Esophagus (tissue), 2 donors: ENCODE data around the gene SPACDR. TPM values are rescaled to one million over a fixed set of nuclear protein-coding genes. Genes with fewer than 3 reads are reported as not detected.
A peak's percentile ranks its signal among the peaks of the same experiment; 100 is the strongest.

ENCODE experiments used
- H3K27ac ChIP-seq, 2 donors: one replicate each; pipeline ENCODE4 v1.5.1; 2013; ENCODE audit warnings: low read depth in 2 of 2, mild to moderate bottlenecking in 2 of 2, inconsistent platforms in 1 of 2, low read length in 1 of 2, moderate library complexity in 1 of 2
- H3K27me3 ChIP-seq, 2 donors: one replicate each; pipeline ENCODE4 v1.6.1; 2013; ENCODE audit warnings: low read length in 2 of 2, control low read depth in 1 of 2, mild to moderate bottlenecking in 1 of 2; ENCODE audit not compliant: insufficient read depth in 2 of 2, control insufficient read depth in 1 of 2
- H3K36me3 ChIP-seq, 2 donors: one replicate each; pipeline ENCODE4 v1.6.1; 2013; ENCODE audit warnings: low read length in 1 of 2; ENCODE audit not compliant: control insufficient read depth in 2 of 2, insufficient read depth in 2 of 2
- H3K4me1 ChIP-seq, 2 donors: one replicate each; pipeline ENCODE4 v1.6.1; 2013; ENCODE audit warnings: low read length in 1 of 2; ENCODE audit not compliant: control insufficient read depth in 2 of 2, insufficient read depth in 2 of 2
- H3K4me3 ChIP-seq, 2 donors: one replicate each; pipeline ENCODE4 v1.5.1; 2013; ENCODE audit warnings: low read length in 2 of 2, mild to moderate bottlenecking in 2 of 2, low read depth in 1 of 2, moderate library complexity in 1 of 2
- H3K9me3 ChIP-seq, 2 donors: one replicate each; pipeline ENCODE4 v1.6.1; 2013; ENCODE audit warnings: mild to moderate bottlenecking in 2 of 2, low read depth in 1 of 2, low read length in 1 of 2, moderate library complexity in 1 of 2; ENCODE audit not compliant: control insufficient read depth in 2 of 2, insufficient read depth in 1 of 2
- WGBS, 2 donors: extraction: QIAGEN DNeasy Blood & Tissue Kit; methylation state at CpG; one replicate each; pipeline ENCODE4 v1.1.7; 2013; 5-methylcytosine and 5-hydroxymethylcytosine counted together
- polyA plus RNA-seq, 2 donors: library from polyadenylated mRNA; stranded (reverse); fragments of 200-250 nt; gene quantifications; one replicate each; pipeline ENCODE4 v1.2.3, GENCODE V29; 2013
- donor health status: healthy with polysubstance abuse.
- donor health status: Bipolar disorder and iron deficiency.

Gene SPACDR
- polyA plus RNA-seq, 2 donors, result 0.31 to 0.65 TPM

DNA sequence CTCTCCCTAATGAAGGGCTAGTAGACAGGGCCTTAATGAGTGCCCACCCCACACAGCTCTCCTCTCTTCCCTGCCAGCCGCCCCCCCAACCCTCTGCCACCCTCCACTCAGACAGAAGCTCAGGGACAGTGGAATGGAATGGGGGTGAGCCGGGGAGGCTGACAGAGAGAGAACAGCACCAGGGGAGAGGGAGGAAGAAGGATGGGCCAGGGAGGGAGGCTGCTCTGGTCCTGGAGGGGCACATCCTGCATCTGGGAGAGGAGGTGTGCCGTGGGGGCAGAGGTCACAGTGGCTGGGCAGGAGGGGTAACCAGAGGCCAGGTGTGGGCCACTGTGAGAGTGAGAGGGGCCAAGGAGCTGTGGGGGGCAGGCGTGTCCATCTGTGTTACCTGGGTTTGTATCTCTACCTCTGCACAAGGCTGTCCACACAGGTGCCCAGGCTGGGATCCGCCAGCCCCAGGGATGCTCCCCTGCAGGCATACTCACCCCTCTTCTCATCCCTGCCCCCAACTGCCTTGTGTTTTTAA lies 22.1 kb upstream of the SPACDR start:
- peaks cover 0 to 4% of the 10 kb centered on the region in 2 donors for H3K4me1 ChIP-seq
- WGBS, 2 donors, result 86 to 89% methylated on average over 4 to 5 of the region's 5 CpGs
- no peaks in the 10 kb centered on the region for H3K36me3 ChIP-seq
- no peak overlapping the region for H3K27ac ChIP-seq
- no peaks in the 10 kb centered on the region for H3K27me3 ChIP-seq
- H3K4me3 ChIP-seq, result no peak overlapping the region
- H3K9me3 ChIP-seq, result no peaks in the 10 kb centered on the region

DNA sequence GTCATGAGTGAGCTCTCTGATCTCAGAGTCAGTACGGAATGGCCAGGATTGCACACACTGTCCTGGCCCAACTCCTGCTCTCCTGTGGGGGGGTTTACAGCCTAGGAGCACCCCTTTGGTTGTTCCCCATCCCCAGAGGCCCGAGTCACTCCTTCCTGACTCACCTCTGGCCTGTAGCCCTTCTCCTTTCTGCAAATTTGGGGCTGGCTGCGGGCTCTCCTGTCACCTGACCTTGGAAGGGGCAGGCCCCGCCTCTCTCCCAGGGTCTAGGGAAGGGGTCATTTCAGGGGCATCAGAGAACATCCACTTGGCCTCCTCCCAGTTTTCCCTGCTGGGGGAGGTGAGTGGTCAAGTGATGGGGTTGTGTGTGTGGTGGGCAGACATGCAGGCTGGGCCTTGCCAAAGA lies 21.4 kb upstream of the SPACDR start:
- WGBS, 2 donors, result 77 to 80% methylated on average over 4 of the region's 4 CpGs
- peak overlapping the region in 1 of 2 donors; percentile 27 for H3K27ac ChIP-seq
- H3K36me3 ChIP-seq, result no peaks in the 10 kb centered on the region
- H3K9me3 ChIP-seq, result no peaks in the 10 kb centered on the region
- H3K4me3 ChIP-seq, result no peak overlapping the region
- H3K27me3 ChIP-seq, result no peaks in the 10 kb centered on the region
- peaks cover 0 to 4% of the 10 kb centered on the region in 2 donors for H3K4me1 ChIP-seq

DNA sequence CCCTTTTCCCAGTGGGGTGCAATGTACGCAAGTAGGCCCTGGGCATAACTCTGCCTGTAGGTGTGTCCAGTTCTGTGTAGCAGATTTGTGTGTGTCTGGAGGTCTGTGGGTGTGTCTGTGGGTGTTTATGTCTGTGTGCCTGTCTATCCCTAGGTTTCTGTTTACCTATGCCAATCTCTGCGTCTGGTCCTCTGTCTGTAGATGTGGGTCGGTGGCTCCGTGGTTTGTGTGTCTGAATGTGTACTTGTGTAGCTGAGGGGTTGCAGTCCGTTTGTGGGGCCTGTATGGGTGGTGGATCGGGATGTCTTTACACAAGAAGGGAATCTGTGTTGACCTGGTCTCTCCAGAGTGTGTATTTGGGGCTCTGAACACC lies 20.6 kb upstream of the SPACDR start:
- peaks cover 0 to 4% of the 10 kb centered on the region in 2 donors for H3K4me1 ChIP-seq
- WGBS, 2 donors, result 80 to 82% methylated on average over 6 of the region's 6 CpGs
- H3K9me3 ChIP-seq, result no peaks in the 10 kb centered on the region
- H3K27ac ChIP-seq, result peak overlapping the region in 1 of 2 donors; percentile 26
- no peak overlapping the region for H3K4me3 ChIP-seq
- no peaks in the 10 kb centered on the region for H3K36me3 ChIP-seq
- no peaks in the 10 kb centered on the region for H3K27me3 ChIP-seq

DNA sequence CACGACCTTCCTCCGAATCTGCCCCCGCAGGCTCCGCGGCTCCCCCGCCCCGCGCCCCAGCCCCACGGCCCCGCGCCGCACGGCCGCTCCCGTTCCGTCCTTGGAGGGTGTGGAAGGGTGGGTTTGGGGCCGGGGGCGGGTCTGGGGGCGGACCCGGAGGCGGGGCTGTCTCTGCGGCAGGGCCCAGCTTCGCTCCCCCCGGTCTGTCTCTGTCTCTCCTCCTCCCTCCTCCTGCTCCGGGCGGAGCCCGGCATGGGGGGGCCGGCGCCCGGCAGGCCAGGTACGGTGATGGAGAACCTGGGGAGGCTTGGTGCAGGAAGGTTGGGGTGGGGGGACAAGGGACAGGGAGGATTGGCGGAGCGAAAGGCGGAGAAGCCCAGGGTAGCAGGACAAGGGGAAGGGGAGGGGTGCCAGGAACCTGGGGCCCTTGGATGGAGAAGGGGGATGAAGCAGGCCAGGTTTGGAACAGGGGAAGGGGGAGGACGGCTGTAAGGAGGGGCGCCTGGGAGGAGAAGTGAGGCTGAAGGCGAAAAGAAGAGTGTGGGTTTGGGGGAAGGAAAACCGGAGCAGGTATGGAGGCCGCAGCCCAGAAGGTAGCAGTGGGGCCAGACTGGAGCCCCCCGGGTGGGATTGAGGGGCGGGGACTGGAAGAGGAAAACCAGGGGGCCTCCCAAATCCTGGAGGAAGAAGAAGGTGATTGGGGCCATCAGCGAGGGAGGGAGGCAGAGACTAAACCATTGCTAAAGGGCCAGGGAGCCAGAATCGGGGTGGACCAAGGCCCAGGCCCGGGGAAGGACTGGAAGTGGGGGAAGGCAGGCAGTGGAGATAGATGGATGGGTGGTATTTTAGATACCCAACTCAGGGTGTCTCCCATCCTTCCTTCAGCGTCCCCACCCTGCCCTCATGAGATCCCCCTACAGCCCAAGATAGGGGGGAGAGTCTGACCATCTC lies 19.9 kb upstream of the SPACDR start, which contains the start of gene NYAP1:
Gene NYAP1 (plus strand): TSS at position 206 of the 951 bp plus-strand sequence. CDS start 1,385 bp downstream, outside the sequence.
- WGBS, 2 donors, result 20 to 37% methylated on average over 27 to 45 of the region's 45 CpGs
- no peaks in the 10 kb centered on the region for H3K27me3 ChIP-seq
- H3K4me3 ChIP-seq, result peak within 1 kb of the TSS; percentile 48 to 51
- peaks cover 2 to 4% of the 10 kb centered on the region in 2 donors for H3K4me1 ChIP-seq
- no peaks in the 10 kb centered on the region for H3K36me3 ChIP-seq
- H3K27ac ChIP-seq, result peak within 1 kb of the TSS; percentile 9 to 58
- no peaks in the 10 kb centered on the region for H3K9me3 ChIP-seq

DNA sequence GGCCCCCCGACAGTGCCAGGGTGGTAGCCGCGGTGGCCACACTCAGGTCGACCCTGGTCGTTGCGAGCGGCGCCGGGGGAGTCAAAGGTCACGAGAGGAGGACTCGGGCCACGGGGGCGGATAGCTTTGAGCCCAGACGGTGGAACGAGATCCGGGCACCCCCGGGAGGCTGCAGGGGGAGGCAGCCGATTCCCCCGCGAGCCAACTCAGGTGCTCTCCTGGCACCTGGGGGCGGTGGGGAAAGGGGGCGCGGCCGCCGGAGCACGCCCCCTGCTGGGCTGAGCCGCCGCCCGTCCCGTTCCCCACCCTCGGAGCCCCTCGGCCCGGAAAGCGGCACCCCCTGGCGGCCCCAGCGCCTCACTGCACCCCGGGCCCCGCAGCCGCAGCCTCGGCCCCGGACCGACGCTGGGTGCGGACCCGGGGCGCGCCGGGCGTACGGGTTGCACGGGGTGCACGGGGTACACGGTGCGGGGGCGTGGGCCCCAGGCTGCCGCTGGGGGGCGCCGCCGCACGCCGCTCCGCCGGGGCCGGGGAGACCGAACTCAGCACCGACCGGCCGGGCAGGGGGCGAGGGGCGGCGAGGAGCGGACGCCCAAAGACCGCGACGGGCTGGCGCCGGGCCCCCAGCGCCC lies 19.1 kb upstream of the SPACDR start:
- 0 to 1% methylated on average over 22 to 79 of the region's 79 CpGs for WGBS, 2 donors
- peaks cover 2 to 4% of the 10 kb centered on the region in 2 donors for H3K4me1 ChIP-seq
- H3K9me3 ChIP-seq, result no peaks in the 10 kb centered on the region
- no peaks in the 10 kb centered on the region for H3K27me3 ChIP-seq
- H3K27ac ChIP-seq, result peak overlapping the region; percentile 9 to 58
- peak overlapping the region; percentile 48 to 51 for H3K4me3 ChIP-seq
- H3K36me3 ChIP-seq, result no peaks in the 10 kb centered on the region

DNA sequence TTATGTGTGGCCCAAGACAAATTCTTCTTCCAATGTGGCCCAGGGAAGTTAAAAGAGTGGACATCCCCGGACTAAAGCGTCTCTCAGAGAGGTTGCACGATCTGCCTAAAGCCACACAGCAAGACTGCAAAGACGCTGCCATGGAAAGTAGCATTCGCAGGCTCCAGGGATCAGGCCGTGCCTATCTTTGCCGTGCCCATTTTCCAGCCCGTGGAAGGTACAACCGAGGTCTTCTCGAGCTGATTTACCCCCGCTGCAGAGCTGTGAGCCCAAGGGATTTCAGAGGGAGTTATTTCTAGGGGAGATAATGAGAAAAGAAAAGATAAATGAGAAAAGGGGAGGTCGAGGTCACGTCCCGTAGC lies 18.6 kb upstream of the SPACDR start:
- Histone ChIP-seq H3K4me3 (peak overlapping the region; percentile 48 to 51), H3K9me3 (no peaks in the 10 kb centered on the region), H3K27me3 (no peaks in the 10 kb centered on the region), H3K36me3 (no peaks in the 10 kb centered on the region), H3K27ac (no peak overlapping the region), H3K4me1 (peaks cover 2 to 4% of the 10 kb centered on the region in 2 donors)
- WGBS, 2 donors, result 32 to 37% methylated on average over 14 of the region's 14 CpGs

DNA sequence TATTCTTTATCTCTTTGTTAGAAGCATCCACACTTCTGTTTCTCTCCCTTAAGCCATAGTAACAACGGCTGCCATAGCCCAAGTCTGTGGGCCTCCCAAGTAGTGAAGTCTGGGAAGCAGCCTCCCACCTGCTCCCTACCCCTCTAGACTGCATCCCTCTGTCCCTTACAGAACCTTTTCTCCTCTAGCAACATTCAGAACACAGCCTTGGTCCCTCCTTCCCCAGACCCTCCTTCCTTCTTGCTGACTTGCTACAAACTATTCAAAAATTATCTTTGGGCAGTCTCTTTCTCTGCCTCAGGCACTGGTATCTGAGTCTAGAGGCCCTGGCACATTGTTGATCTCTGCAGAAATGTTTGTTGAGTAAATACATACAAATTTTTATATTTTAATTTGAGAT lies 17.4 kb upstream of the SPACDR start:
- Histone ChIP-seq H3K9me3 (no peaks in the 10 kb centered on the region), H3K4me1 (peaks cover 5 to 13% of the 10 kb centered on the region in 2 donors), H3K27ac (no peak overlapping the region), H3K27me3 (no peaks in the 10 kb centered on the region), H3K36me3 (peaks cover 0 to 3% of the 10 kb centered on the region in 2 donors), H3K4me3 (no peak overlapping the region)
- WGBS, 2 donors, result 88 to 93% methylated on average over 1 of the region's 1 CpG

DNA sequence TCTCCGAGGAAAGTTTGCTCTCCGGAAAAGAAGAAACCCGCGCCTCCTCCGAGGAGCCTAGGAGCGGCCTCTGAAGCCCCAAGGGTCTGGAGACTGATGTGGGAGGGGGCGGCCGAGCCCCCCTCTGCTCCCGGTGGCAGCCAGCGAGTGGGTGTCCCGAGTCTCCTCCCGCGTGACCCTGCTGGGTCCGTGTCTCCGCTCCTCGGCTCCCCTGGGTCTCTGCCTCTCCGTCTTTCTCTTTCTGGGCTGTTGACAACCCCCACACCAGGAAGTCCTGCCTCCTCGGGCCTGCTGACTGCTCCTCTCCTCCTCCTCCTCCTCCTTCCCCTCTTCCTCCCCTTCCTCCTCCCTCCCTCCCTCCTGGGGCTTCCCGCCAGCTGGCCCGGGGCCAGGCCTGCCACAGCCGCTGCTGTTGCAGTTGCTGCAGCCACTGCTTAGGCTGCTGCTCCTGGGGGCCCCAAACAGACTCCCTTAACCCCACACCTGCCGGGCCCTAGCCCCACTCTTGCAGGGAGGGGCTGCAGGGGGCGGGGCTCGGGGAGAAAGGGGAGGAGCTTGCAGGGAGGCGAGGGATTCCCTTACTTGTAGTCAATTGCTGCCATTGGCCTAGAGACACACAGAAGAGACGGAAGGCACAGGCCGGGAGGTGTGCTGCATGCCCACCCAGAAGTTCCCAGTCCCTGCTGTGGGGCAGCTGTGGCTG lies 15.0 kb upstream of the SPACDR start, which contains the start of gene TSC22D4:
Gene TSC22D4 (minus strand): TSS at position 257 of the 703 bp plus-strand sequence. CDS start 1,176 bp downstream, outside the sequence.
- 1% methylated on average over 22 to 27 of the region's 27 CpGs for WGBS, 2 donors
- H3K27me3 ChIP-seq, result no peaks in the 10 kb centered on the region
- peak within 1 kb of the TSS; percentile 93 to 94 for H3K27ac ChIP-seq
- H3K4me3 ChIP-seq, result peak within 1 kb of the TSS; percentile 94 to 97
- peaks cover 13 to 20% of the 10 kb centered on the region in 2 donors for H3K4me1 ChIP-seq
- H3K9me3 ChIP-seq, result no peaks in the 10 kb centered on the region
- H3K36me3 ChIP-seq, result peaks cover 0 to 6% of the 10 kb centered on the region in 2 donors

DNA sequence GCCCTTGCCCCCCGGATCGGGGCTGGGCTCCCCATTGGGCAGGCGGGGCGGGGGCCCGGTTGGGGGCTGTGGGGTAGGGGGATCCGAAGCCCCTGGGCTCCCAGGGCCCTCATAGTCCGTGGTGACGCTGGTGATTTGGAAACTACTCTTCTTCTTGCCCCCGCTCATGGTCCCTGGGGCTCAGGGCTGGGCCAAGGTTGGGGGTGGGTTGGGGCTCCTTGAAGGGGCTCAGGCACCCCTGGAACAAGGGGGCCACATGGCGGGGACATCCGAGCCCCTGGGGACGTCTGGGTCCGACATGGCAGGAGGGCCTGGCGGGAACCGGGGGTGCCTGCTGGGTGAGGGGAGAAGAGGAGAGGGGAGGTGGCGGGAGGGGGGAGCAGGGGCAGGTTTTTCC lies 13.8 kb upstream of the SPACDR start:
- peaks cover 0 to 13% of the 10 kb centered on the region in 2 donors for H3K36me3 ChIP-seq

More for the DNA sequence above, 13.8 kb upstream of the SPACDR start:
- Histone ChIP-seq H3K4me1 (peaks cover 13 to 18% of the 10 kb centered on the region in 2 donors), H3K9me3 (no peaks in the 10 kb centered on the region), H3K27me3 (no peaks in the 10 kb centered on the region), H3K27ac (peak overlapping the region; percentile 48 to 53), H3K4me3 (peak overlapping the region; percentile 94 to 97)
- WGBS, 2 donors, result 1% methylated on average over 15 to 16 of the region's 16 CpGs
